Astrocyte of the spinal cord (primary cell): Measurements from ENCODE around the gene ISX.

ENCODE experiments used
- DNase-seq: peaks from one replicate; pipeline ENCODE4 v3.0.0; 2011; ENCODE audit warnings: low read depth, low spot score
- H3K4me3 ChIP-seq: 2 replicates; pipeline ENCODE4 v1.5.1; 2011; ENCODE audit warnings: low read depth, mild to moderate bottlenecking, low read length, moderate library complexity
- CTCF ChIP-seq: IDR thresholded peaks from 2 replicates; pipeline ENCODE4 v1.5.1; 2012; ENCODE audit warnings: low read depth, mild to moderate bottlenecking, low read length, inconsistent platforms
- in situ Hi-C: cut with HindIII; loops from 2 replicates; pipeline ENCODE4 v1.10.0; 2017; ENCODE audit warnings: low sequenced_read_pairs

Gene ISX

DNA sequence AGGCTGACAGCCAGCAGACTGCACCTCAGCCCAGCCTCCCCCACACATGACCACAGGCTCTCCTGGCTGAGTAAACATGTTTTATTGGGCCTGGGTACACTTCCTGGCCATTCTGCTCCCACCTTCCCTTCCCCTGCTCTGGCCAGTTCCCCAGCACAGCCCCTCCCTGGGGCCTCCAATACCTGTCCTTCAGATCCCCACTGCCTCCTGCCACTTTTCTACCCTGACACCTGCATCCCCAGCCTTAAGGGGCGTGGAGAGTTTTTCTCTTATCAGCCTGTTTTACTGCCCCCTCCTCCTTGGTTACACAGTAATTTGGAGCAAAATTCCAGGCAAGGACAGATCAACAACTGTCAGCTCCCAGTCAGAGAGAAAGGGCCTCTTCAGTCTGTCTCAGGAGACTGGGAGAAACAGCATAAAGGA, at the start of gene ISX:
ISX (plus strand) TSS at position 363 of the 423 bp plus-strand sequence. CDS start 930 bp downstream, outside the sequence.
- in situ Hi-C loops: no loop called here
- no peak within 1 kb of the TSS for H3K4me3 ChIP-seq
- no peak for TF ChIP-seq CTCF
- no peak for DNase-seq

GRCh38 chr22:35016909-35017308, 49.0 kb upstream of the ISX start:
- TF ChIP-seq CTCF: no peak
- in situ Hi-C loops: no loop called here

DNA sequence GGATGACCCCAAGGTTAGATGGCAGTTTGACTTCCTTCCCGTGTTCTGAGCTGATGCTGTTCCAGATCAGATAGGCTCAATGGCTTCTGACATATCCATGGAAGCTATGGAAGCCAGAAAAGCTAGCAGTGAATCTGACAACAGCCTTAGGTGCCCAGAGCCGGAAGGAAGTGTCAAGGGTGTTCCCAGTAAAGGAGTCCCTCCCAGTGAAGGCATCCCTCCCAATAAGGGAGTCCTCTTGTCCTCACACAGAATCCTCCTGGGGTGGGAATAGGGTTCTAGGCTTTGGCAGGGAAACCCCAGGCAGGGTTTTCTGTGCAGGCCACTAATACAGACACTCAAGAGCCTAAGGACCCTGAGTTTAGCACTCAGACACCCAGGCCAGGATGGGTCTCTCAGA, 47.0 kb upstream of the ISX start:
- H3K4me3 ChIP-seq: no peak overlapping the region
- no peak for DNase-seq
- in situ Hi-C loops: no loop called here
- TF ChIP-seq CTCF: no peak

More at GRCh38 chr22:35016909-35017308, 49.0 kb upstream of the ISX start:
- no peak overlapping the region for H3K4me3 ChIP-seq
- no peak for DNase-seq

DNA sequence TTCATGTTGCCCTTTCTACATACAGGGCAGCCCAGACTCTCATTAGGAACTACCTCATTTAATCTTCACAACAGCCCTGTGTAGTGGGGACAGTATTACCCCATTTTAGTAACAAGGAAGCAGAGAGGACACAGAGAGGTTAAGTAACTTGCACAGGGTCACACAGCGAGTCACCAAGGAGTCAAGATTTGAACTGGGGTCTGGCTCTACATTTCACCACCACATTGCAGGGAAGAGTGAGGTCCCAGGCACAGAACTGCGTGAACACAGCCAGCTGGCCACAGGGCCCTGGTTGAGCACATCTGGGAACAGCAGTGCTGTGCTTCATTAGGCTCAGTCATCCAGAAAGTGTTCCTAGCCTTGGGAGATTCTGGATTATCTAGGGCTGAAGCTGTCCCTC, 45.4 kb upstream of the ISX start:
- H3K4me3 ChIP-seq: no peak overlapping the region
- no peak for DNase-seq
- TF ChIP-seq CTCF: no peak
- in situ Hi-C loops: no loop called here

DNA sequence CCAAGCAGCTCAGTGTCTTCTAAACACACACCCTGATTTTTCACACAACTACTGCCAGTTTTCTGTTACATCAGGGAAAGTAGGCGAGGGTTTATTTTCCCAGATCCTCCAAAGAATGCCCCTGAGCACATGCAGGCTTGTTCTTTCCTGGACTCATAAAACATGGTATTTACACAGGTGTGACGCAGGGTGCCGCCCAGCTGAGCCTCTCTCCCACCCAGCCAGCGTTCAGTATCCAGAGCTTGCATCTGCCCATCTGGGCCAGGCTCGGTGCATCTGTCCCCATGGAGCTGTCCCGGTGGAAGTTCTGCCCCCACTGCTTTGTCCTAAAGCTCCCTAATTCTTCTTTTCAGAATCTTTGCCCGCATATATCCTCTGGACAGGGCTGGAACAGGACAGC, 44.8 kb upstream of the ISX start:
- in situ Hi-C loops: no loop called here
- DNase-seq: no peak
- no peak overlapping the region for H3K4me3 ChIP-seq
- TF ChIP-seq CTCF: no peak

DNA sequence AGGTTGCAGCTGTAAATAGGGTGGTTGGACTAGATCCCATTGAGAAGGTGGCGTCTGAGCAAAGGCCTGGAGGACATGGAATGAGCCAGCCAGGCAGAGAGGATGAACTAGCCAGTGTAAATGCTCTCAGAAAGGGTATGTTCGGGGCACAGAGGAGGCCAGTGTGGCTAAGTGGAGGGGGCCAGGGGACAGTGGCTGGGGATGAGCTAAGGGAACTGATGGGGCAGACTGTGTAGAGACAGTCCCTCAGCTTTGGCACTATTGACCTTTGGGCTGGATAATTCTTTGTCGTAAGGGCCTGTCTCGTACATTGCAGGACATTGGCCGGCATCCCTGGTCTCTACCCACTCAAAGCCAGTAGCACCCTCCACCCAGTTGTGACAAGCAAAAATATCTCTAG, 43.7 kb upstream of the ISX start:
- no peak overlapping the region for H3K4me3 ChIP-seq
- no peak for TF ChIP-seq CTCF
- no peak for DNase-seq
- in situ Hi-C loops: no loop called here
